ENCODE data around the gene ARID4B.
"Not testable (repeated sequence)": the region's sequence is repeated elsewhere in the genome, so short reads cannot be mapped to it uniquely, and the experiment has no call there.

ARID4B gene

DNA sequence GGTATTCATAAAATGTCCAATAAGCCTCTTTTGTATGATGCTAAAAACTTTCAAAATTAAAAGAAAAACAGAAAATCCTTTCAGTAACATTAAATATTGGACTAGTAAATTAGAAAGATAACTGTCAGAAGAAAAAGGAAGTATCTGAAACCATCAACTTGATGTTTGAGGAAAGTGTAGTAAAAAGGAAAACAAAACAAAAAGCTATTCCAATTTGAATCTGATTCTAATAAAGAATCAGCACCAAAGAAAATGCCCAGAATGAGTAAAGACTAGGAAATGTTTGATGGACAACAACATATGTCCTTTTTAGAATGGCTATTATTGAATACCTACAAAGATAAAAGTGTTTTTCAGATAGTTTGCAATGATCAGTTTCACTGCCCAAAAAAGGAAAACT, 87.0 kb downstream of the ARID4B start:
- Histone ChIP-seq H3K9me3 (ENCODE audit: insufficient read depth, low read depth, low read length) (no peaks in the 10 kb centered on the region), H3K9ac (ENCODE audit: low read depth, low read length) (no peak overlapping the region), H3K27ac (ENCODE audit: low read depth, low read length) (no peak overlapping the region), H3K4me3 (ENCODE audit: low read length) (no peak overlapping the region), H3K27me3 (ENCODE audit: insufficient read depth, low read length) (no peaks in the 10 kb centered on the region), H3K4me1 (ENCODE audit: insufficient read depth, low read length) (no peaks in the 10 kb centered on the region), H3K36me3 (ENCODE audit: insufficient read depth, low read length) (peaks cover 58% of the 10 kb centered on the region)

DNA sequence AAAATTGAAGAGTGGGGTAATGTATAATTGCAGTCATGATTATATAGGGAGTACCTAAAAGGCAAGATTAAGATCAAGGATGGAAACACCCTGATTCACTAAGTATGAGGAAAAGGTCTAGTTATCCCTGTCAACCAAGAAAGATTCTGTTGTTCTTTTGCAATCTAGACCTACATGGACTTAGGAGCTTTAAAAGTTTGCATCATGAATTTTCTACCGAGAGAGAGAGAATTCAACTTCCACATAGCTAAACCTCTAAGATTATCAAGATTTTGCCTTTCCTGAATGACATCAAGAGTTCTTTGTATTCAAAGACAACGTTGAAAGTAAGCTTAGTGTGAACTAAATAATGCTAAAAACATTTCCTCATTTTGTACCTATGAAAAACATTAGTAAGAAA, 88.1 kb downstream of the ARID4B start:
- no peak overlapping the region for H3K9ac ChIP-seq (ENCODE audit: low read depth, low read length)
- H3K4me3 ChIP-seq (ENCODE audit: low read length) = no peak overlapping the region
- H3K9me3 ChIP-seq (ENCODE audit: insufficient read depth, low read depth, low read length) = no peaks in the 10 kb centered on the region
- 95% methylated on average over 1 of the region's 2 CpGs for WGBS
- no peaks in the 10 kb centered on the region for H3K27me3 ChIP-seq (ENCODE audit: insufficient read depth, low read length)
- no peak overlapping the region for H3K27ac ChIP-seq (ENCODE audit: low read depth, low read length)
- H3K4me1 ChIP-seq (ENCODE audit: insufficient read depth, low read length) = no peaks in the 10 kb centered on the region
- H3K36me3 ChIP-seq (ENCODE audit: insufficient read depth, low read length) = peaks cover 57% of the 10 kb centered on the region

DNA sequence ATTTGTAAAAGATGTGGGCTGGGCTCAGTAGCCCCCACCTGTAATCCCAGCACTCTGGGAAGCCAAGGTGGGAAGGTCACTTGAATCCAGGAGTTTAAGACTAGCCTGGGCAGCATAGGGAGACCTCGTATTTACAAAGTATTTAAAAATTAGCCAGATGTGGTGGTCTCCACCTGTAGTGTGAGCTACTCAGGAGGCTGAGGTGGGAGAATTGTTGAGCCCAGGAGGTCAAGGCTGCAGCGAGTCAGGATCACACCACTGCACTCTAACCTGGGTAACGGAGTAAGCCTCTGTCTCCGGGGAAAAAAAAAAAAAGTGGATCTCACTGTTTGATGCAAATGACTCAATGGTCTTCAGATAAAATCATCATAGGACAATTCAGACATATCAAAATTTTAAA, 89.4 kb downstream of the ARID4B start:
- Histone ChIP-seq H3K27ac (ENCODE audit: low read depth, low read length) (no peak overlapping the region), H3K27me3 (ENCODE audit: insufficient read depth, low read length) (no peaks in the 10 kb centered on the region), H3K9me3 (ENCODE audit: insufficient read depth, low read depth, low read length) (no peaks in the 10 kb centered on the region), H3K4me3 (ENCODE audit: low read length) (no peak overlapping the region), H3K36me3 (ENCODE audit: insufficient read depth, low read length) (peaks cover 60% of the 10 kb centered on the region), H3K4me1 (ENCODE audit: insufficient read depth, low read length) (no peaks in the 10 kb centered on the region), H3K9ac (ENCODE audit: low read depth, low read length) (no peak overlapping the region)
- 97% methylated on average over 4 of the region's 4 CpGs for WGBS

DNA sequence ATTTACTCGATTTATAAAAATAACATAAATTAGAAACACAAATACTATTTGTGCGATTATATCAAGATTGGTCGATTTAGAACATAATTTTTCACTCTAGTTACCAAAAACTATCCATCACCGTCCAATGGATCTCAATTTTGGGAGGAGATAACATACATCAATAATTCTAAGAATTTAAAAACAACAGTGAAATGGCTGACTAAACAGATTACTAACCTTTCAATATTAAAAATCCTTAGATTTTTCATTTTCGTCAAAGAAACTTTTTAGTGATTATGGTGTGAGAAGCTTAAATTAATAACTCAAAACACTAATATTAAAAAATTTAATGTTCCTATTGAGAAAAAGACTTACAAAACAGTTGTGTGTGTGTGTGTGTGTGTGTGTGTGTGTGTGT, 91.9 kb downstream of the ARID4B start:
- WGBS = 96% methylated on average over 4 of the region's 5 CpGs
- no peak overlapping the region for H3K27ac ChIP-seq (ENCODE audit: low read depth, low read length)
- H3K9me3 ChIP-seq (ENCODE audit: insufficient read depth, low read depth, low read length) = no peaks in the 10 kb centered on the region
- peaks cover 68% of the 10 kb centered on the region for H3K36me3 ChIP-seq (ENCODE audit: insufficient read depth, low read length)
- no peaks in the 10 kb centered on the region for H3K27me3 ChIP-seq (ENCODE audit: insufficient read depth, low read length)
- H3K9ac ChIP-seq (ENCODE audit: low read depth, low read length) = no peak overlapping the region
- H3K4me1 ChIP-seq (ENCODE audit: insufficient read depth, low read length) = no peaks in the 10 kb centered on the region
- no peak overlapping the region for H3K4me3 ChIP-seq (ENCODE audit: low read length)

DNA sequence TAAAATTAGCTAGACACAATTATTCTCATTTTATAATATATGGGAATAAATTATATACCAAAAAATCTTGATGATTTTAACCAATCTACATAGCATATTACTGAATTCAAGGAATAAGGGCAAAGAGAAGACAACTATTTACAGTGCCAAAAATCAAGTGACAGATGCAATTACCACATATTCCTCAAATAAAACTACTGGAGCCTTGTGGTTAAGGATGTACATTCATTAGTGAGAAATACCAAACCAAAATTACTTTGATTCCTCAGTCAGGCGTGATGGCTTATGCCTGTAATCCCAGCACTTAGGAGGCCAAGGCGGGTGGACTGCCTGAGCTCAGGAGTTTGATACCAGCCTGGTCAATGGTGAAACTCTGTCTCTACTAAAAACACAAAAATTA, 98.1 kb downstream of the ARID4B start:
- Histone ChIP-seq H3K27me3 (ENCODE audit: insufficient read depth, low read length) (no peaks in the 10 kb centered on the region), H3K27ac (ENCODE audit: low read depth, low read length) (no peak overlapping the region), H3K4me3 (ENCODE audit: low read length) (no peak overlapping the region), H3K9me3 (ENCODE audit: insufficient read depth, low read depth, low read length) (no peaks in the 10 kb centered on the region), H3K9ac (ENCODE audit: low read depth, low read length) (no peak overlapping the region), H3K4me1 (ENCODE audit: insufficient read depth, low read length) (no peaks in the 10 kb centered on the region), H3K36me3 (ENCODE audit: insufficient read depth, low read length) (peaks cover 71% of the 10 kb centered on the region)
- WGBS = 96% methylated on average over 2 of the region's 2 CpGs

DNA sequence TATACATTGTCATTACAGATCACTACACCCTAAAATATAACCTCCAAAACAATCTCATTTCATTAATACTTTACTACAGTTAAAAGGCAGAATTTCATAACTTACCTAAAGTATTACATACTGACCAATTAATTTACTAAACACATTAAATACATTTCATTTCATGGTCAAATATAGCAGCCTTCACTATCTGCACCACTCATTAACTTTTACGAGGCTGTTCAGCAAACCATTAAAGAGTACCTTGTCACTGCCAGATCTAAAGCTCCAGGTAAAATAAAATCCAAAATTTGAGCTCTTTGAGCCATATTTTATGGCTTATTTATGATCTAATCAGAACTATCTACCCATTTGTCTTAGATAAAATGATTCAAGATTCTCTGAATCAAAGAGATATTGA, 100.6 kb downstream of the ARID4B start:
- Histone ChIP-seq H3K4me3 (ENCODE audit: low read length) (no peak overlapping the region), H3K36me3 (ENCODE audit: insufficient read depth, low read length) (peaks cover 75% of the 10 kb centered on the region)

DNA sequence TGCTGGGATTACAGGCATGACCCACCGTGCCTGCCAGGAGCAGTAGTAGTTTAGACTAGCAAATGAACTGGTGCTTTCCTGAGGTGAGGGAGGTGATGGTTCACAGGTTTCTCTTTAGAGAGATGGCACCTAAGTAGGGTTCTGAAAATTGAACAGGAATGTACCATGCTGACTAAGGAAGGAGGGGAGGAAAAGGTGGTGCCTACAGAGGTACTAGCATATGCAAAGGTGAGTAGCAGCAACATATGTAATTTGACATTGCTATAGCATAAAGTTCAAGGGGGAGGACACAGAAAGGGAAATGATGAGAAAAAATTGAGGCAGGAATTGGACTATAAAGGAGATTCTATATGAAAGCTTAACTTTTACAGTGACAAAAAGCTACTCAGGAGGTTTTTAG, 101.0 kb downstream of the ARID4B start:
- peaks cover 80% of the 10 kb centered on the region for H3K36me3 ChIP-seq (ENCODE audit: insufficient read depth, low read length)
- H3K4me3 ChIP-seq (ENCODE audit: low read length) = no peak overlapping the region
- H3K9ac ChIP-seq (ENCODE audit: low read depth, low read length) = no peak overlapping the region
- H3K4me1 ChIP-seq (ENCODE audit: insufficient read depth, low read length) = no peaks in the 10 kb centered on the region
- no peak overlapping the region for H3K27ac ChIP-seq (ENCODE audit: low read depth, low read length)
- H3K9me3 ChIP-seq (ENCODE audit: insufficient read depth, low read depth, low read length) = no peaks in the 10 kb centered on the region
- H3K27me3 ChIP-seq (ENCODE audit: insufficient read depth, low read length) = no peaks in the 10 kb centered on the region
- 99% methylated on average over 1 of the region's 1 CpG for WGBS

More for the DNA sequence above, 100.6 kb downstream of the ARID4B start:
- Histone ChIP-seq H3K9ac (ENCODE audit: low read depth, low read length) (no peak overlapping the region), H3K27ac (ENCODE audit: low read depth, low read length) (no peak overlapping the region), H3K9me3 (ENCODE audit: insufficient read depth, low read depth, low read length) (no peaks in the 10 kb centered on the region), H3K4me1 (ENCODE audit: insufficient read depth, low read length) (no peaks in the 10 kb centered on the region), H3K27me3 (ENCODE audit: insufficient read depth, low read length) (no peaks in the 10 kb centered on the region)
- WGBS = 95% methylated on average over 1 of the region's 1 CpG

DNA sequence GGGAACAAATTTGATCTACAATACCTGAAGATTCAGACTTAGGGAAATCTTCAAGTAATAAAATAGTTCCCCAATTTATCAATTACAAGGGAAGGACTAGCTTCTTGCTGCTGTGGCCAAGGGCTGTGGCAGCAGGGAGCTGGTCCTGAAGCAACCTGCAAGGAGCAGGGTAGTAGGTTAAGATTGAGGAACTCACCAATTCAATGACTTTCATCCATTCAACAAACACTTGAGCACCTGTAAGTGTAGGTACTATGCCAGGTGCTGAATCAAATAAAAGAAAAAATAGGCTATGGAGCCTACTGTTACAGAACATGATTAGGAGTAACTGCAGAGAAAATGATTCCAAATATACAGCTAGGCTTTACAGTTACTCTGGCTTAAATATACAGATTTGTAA, 102.7 kb downstream of the ARID4B start:
- no peak overlapping the region for H3K27ac ChIP-seq (ENCODE audit: low read depth, low read length)
- H3K9me3 ChIP-seq (ENCODE audit: insufficient read depth, low read depth, low read length) = no peaks in the 10 kb centered on the region
- no peaks in the 10 kb centered on the region for H3K4me1 ChIP-seq (ENCODE audit: insufficient read depth, low read length)
- H3K4me3 ChIP-seq (ENCODE audit: low read length) = no peak overlapping the region
- H3K9ac ChIP-seq (ENCODE audit: low read depth, low read length) = no peak overlapping the region
- no peaks in the 10 kb centered on the region for H3K27me3 ChIP-seq (ENCODE audit: insufficient read depth, low read length)
- peaks cover 89% of the 10 kb centered on the region for H3K36me3 ChIP-seq (ENCODE audit: insufficient read depth, low read length)

DNA sequence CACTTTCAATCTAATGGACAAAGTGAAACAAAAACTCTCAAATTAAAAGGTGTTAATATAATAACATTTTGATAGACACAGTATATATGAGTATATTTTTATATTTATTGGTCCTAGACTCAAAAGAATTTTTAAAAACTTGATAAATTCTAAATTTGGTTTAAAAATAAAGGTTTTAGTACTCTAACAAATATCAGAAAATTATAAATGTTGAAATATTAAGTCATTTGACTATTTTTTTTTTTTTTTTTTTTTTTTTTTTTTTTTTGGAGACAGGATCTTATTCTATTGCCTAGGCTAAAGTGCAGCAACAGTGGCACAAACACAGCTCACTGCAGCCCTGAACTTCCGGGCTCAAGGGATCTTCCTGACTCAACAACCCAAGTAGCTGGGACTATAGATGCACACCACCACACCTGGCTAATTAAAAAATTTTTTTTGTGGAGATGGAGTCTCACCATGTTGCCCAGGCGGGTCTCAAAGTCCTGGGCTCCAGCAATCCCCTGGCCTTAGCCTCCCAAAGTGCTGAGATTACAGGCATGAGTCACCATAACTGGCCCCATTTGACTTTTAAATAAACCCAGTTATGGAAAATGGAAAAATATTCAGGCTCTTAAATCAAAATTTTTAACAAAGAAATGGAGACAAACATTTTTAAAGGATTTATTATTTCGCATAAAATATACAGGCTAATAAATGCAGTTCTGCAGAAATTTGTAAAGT, 106.2 kb downstream of the ARID4B start:
- Histone ChIP-seq H3K36me3 (ENCODE audit: insufficient read depth, low read length) (peaks cover 89% of the 10 kb centered on the region), H3K27ac (ENCODE audit: low read depth, low read length) (no peak overlapping the region), H3K9me3 (ENCODE audit: insufficient read depth, low read depth, low read length) (no peaks in the 10 kb centered on the region), H3K27me3 (ENCODE audit: insufficient read depth, low read length) (no peaks in the 10 kb centered on the region), H3K4me1 (ENCODE audit: insufficient read depth, low read length) (no peaks in the 10 kb centered on the region), H3K9ac (ENCODE audit: low read depth, low read length) (no peak overlapping the region), H3K4me3 (ENCODE audit: low read length) (no peak overlapping the region)
- 95% methylated on average over 2 of the region's 3 CpGs for WGBS

DNA sequence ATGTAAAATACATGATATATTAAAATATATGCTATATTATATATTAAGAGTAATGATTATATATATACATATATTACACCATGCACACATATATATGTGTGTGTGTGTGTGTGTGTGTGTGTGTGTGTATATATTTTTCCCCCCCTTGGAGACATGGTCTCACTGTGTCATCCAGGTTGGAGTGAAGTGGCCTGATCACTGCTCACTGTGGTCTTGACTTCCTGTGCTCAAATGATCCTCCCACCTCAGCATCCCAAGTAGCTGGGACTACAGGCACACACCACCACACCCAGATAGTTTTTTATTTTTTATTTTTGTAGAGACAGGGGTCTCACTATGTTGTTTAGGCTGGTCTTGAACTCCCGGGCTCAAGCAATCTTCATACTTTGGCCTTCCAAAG, 112.5 kb downstream of the ARID4B start:
- H3K36me3 ChIP-seq (ENCODE audit: insufficient read depth, low read length) = peaks cover 75% of the 10 kb centered on the region
- no peaks in the 10 kb centered on the region for H3K27me3 ChIP-seq (ENCODE audit: insufficient read depth, low read length)
- no peak overlapping the region for H3K9ac ChIP-seq (ENCODE audit: low read depth, low read length)
- H3K27ac ChIP-seq (ENCODE audit: low read depth, low read length) = no peak overlapping the region
- no peaks in the 10 kb centered on the region for H3K4me1 ChIP-seq (ENCODE audit: insufficient read depth, low read length)
- no peak overlapping the region for H3K4me3 ChIP-seq (ENCODE audit: low read length)
- H3K9me3 ChIP-seq (ENCODE audit: insufficient read depth, low read depth, low read length) = no peaks in the 10 kb centered on the region
- WGBS = 100% methylated on average over 1 of the region's 1 CpG

DNA sequence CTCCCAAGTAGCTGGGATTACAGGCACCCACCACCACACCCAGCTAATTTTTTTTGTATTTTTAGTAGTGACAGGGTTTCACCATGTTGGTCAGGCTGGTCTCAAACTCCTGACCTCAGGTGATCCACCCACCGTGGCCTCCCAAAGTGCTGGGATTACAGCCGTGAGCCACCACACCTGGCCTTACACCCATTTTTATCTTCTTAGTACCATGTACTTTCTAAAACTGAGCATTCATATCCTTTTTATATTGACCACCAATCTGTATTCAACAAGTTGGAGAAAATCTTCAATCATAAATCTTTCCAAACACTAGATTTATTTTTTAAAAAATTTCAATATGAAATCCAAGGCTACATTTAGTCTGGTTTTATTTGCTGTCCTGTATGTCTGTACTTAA, 113.0 kb downstream of the ARID4B start:
- not testable (repeated sequence) for H3K4me1 ChIP-seq (ENCODE audit: insufficient read depth, low read length); H3K9me3 ChIP-seq (ENCODE audit: insufficient read depth, low read depth, low read length); H3K9ac ChIP-seq (ENCODE audit: low read depth, low read length); H3K27ac ChIP-seq (ENCODE audit: low read depth, low read length); H3K4me3 ChIP-seq (ENCODE audit: low read length); H3K27me3 ChIP-seq (ENCODE audit: insufficient read depth, low read length)
- 96% methylated on average over 2 of the region's 2 CpGs for WGBS
- H3K36me3 ChIP-seq (ENCODE audit: insufficient read depth, low read length) = peaks cover 75% of the 10 kb centered on the region

DNA sequence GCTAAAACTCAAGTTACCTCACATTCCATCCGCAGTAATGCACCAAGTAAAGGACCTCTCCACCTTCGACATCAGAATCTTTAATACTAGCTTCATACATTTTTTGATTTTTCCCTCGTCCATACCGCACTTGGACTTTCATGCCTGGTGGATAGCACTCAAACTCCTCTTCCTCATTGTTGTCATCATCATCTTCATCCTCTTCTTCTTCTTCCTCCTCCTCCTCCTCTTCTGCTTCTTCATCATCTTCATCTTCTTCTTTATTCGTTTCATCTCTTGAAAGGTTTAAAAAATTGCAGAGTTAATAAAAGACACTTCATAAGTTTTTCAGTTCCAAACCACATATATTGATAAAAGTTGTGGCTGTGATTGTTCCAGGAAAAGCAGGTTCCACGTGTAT, 114.2 kb downstream of the ARID4B start:
- no peaks in the 10 kb centered on the region for H3K4me1 ChIP-seq (ENCODE audit: insufficient read depth, low read length)
- no peak overlapping the region for H3K9ac ChIP-seq (ENCODE audit: low read depth, low read length)
- no peaks in the 10 kb centered on the region for H3K27me3 ChIP-seq (ENCODE audit: insufficient read depth, low read length)
- H3K36me3 ChIP-seq (ENCODE audit: insufficient read depth, low read length) = peaks cover 75% of the 10 kb centered on the region
- H3K9me3 ChIP-seq (ENCODE audit: insufficient read depth, low read depth, low read length) = no peaks in the 10 kb centered on the region
- H3K27ac ChIP-seq (ENCODE audit: low read depth, low read length) = no peak overlapping the region
- no peak overlapping the region for H3K4me3 ChIP-seq (ENCODE audit: low read length)
- 93% methylated on average over 5 of the region's 6 CpGs for WGBS
